Measurements from ENCODE around the gene SDC4.

Gene SDC4

DNA sequence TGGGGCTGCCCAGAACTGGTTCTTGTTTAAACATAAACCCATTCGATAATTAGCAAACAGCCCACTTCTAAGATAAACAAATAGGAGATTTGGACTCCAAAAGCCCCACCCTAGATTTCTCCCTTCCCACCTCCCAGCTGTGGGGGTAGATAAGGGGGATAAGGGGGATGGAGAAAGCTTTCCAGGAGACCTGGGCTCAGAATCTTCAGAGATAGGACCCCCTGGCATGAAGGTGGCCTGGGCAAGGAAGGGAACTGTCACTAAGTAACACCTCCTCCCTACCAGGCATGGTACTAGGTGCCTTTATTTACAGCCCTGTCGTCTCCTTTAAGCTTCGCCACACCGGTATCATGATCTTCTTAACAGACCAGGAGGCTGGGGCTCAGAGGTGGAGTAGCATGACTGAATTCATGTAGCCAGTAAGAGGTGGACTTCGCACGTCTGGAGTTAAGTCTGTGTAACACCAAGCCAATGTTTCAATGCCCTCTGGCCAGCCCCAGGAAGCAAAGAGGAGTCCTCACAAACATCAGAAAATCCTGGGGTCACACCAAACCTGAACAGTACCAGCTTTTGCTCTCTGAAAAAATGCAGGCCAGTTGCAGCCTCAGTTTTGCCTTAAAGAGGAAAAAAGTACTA is 4.6 kb downstream of the SDC4 start:
- DNase-seq (ENCODE audit: low read depth): no peak

- no peak for DNase-seq (ENCODE audit: low read depth)
Measured at GRCh38 chr20:45342855-45343531, 5.2 kb downstream of the SDC4 start.

DNA sequence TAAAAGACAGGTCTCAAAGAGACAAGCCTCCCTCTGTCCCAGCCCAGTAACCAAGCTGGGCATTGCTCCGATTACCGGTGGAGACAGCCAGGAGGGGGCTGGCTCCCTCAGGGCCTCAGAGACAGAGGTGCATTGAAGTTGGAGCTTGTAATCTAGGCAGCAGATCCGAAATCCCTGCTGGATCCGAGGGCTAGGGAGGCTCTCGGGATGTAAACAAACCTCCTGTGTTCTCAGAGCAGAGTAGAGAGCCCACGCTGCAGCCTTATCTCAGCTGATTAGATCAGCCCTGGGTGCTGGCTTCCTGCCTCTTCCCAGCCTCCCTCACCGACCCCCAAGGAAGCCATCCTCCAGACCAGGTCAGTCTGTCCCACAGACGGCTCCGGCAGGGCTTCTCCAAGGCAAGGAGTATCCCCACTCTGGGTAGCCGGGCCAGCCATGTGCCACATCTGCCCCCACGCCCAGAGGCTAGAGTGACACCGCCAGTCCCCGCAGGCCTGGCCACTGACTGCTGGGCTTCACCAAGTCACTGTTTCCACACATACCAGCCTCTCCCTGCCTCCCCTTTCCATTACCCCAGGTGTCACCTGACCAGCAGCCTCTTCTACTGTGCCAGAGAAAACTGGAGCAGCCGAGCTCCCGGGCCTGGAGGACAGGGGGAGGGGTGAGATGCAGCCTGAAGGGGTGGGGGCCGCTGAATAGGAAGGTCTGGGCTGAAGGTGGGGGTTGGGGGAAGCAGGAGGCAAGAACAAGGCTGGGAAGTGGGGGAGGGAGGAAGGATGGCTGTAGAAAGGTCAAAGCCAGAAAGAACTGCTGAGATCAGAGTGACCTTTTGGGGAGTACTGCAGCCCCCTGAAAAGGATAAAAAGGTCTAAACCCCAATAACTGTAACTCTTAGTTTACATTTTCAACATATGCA is 6.0 kb downstream of the SDC4 start:
- no peak for DNase-seq (ENCODE audit: low read depth)

- DNase-seq (ENCODE audit: low read depth): no peak
Measured at GRCh38 chr20:45341579-45341938, 6.7 kb downstream of the SDC4 start.

DNA sequence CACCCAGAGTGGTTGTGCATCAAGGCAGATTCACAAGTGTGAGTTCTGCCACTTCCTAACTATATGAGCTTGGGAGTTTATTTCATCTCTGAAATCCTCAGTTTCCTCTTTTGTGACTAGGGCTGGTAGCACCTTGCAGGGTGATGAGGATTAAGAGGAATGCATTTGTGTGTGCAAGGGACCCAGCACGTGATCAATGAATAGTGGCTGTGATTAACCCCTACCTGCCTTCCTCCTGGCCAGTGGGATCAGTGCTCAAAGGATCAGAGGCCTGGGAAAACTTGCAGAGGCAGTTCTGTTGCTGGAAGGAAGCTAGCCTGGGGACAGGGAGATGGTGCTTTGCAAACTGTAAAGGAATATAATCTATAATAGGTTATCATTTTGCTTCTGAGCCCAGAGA is 7.3 kb downstream of the SDC4 start:
- DNase-seq (ENCODE audit: low read depth): no peak

DNA sequence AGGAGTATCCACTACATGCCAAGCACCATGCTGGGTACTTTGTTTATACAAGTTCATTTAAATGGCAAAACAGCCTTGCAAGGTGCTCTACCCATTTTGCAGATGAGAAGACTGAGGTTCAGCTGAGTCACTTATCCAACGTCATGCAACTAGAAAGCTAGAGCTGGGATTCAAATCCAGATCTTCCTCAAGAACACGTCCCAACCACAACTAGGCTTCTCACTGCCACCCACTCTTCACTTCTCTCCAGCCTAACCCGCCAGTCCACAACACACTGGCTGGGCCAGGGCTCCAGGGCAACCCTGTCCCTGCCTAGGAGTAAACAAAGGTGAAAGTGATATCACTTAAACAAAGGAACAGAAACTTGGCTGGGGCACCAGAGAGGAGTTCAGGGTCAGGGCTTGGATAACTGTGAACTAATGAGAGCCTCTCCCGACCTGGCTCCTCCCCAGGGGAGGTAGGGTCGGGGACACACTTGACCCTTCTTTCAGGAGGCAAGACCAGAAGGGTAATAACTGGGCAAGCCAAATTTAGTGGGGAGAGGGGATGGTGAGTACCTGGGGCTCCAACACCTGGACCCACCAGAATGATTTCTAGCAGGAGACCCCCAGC is 7.9 kb downstream of the SDC4 start:
- no peak for DNase-seq (ENCODE audit: low read depth)

DNA sequence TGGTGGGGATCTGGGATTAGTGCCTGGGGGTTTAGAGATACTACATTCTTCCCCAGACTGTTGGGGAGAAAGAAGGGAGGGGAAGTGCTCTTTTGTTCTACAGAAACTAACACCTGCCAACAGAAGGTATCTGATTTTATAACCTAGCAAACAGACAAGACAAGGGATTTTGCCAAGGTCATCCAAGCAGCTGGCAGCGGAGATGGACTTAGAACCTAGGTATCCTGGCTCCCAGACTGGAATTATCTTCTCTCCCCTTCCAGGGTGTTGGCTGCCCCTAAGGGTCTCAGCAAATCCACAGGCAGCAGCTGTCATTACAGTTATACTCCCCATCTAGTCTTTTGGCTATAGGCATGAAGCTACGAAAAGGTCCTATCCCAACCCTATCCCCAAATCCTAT is 8.4 kb downstream of the SDC4 start:
- DNase-seq (ENCODE audit: low read depth): no peak

GRCh38 chr20:45339084-45339483 is 9.1 kb downstream of the SDC4 start:
- DNase-seq (ENCODE audit: low read depth): no peak

GRCh38 chr20:45338121-45339030 is 9.8 kb downstream of the SDC4 start:
- no peak for DNase-seq (ENCODE audit: low read depth)

DNA sequence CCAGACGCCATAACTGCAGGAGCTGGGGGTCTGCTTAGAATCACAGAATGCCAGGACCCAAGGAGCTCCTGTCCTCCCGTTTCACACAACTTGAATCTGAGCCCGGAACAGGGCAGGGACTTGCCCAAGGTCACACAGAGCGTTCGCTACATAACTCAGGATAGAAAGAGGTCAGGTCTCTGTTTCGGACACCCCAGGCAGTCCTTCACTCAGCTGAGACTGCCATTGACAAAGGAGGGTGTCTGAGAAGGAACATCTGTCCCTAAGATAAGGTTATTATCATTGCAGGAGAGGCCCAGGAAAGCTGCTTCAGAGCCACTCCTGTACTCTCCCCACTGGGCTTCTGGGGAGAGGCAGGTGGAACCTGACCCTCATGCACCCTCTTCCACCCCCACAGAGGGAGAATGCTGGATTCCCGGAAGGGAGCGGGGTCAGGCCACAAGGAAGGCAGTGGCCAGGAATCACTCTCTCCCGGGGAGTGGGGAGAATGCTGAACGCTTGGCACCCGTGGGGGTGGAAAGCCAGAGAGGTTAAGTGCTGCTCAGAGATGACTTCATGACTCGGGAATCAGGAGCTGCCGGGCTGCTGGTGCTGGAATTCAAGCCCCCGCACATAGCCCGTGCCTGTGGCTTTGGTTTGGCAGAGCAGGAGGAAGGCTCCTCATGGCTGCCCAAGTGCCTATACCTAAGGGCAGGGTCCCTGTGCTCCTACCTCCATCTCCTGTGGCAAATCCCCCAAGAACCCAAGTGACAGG is 10.7 kb downstream of the SDC4 start:
- no peak for DNase-seq (ENCODE audit: low read depth)

- DNase-seq (ENCODE audit: low read depth): no peak
Measured at GRCh38 chr20:45336530-45337366, 11.5 kb downstream of the SDC4 start.

- DNase-seq (ENCODE audit: low read depth): no peak
Measured at GRCh38 chr20:45330476-45330875, 17.7 kb downstream of the SDC4 start.

GRCh38 chr20:45329497-45330319 is 18.5 kb downstream of the SDC4 start:
- no peak for DNase-seq (ENCODE audit: low read depth)

DNA sequence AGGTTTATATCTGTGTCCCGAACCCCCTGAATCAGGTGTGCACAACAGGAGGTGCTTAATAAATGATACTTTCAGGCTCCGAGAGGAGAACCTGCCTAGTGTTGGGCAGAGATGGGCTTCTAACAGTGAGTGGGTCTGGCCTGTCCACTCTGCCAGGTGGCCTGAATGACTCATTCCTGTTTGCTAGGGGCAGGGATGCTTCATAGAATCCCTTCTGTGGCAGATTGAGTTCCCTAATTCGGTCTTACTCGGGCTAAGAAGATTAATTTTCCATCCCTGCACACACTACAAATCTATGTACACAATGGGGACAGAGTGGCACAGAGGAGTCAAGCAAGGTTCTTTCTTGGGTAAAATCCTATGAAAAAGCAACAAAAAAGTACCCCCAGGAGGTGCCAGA is 19.8 kb downstream of the SDC4 start:
- DNase-seq (ENCODE audit: low read depth): no peak

GRCh38 chr20:45325371-45325770 is 22.9 kb downstream of the SDC4 start:
- DNase-seq (ENCODE audit: low read depth): no peak

GRCh38 chr20:45323731-45324130 is 24.5 kb downstream of the SDC4 start:
- DNase-seq (ENCODE audit: low read depth): no peak

DNA sequence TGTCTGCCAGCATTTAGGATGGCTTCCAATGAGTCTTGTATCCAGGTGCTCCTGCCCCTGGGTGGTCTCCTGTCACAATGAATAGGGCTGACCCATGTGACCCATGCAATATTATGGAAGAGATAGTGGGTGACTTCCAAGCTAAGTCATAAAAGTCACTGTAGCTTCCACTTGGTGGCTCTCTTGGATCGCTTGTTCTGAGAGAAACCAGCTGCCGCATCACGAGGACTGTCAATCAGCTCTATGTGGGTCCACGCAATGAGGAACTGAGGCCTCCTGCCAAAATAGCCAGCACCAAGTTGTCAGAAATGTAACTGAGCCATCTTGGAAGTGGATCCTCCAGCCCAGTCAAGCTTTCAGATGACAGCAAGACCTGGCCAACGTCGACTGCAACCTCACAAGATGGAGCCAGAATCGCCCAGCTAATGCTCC is 25.3 kb downstream of the SDC4 start:
- no peak for DNase-seq (ENCODE audit: low read depth)

- no peak for DNase-seq (ENCODE audit: low read depth)
Measured at GRCh38 chr20:45320948-45321595, 27.2 kb downstream of the SDC4 start.

Data from activated T-helper 9 cell treated with anti-CD3 and anti-CD28 coated beads, Interleukin-2, amount 50 U/mL, for 16 hours (primary cell).